Measurements from ENCODE around the gene KANSL1L. TPM values are rescaled to one million over a fixed set of nuclear protein-coding genes. Genes with fewer than 3 reads are reported as not detected.

The KANSL1L gene
- total and polyA plus RNA-seq, 2 experiments from 2014 or later = 7.4 to 21.1 TPM

DNA sequence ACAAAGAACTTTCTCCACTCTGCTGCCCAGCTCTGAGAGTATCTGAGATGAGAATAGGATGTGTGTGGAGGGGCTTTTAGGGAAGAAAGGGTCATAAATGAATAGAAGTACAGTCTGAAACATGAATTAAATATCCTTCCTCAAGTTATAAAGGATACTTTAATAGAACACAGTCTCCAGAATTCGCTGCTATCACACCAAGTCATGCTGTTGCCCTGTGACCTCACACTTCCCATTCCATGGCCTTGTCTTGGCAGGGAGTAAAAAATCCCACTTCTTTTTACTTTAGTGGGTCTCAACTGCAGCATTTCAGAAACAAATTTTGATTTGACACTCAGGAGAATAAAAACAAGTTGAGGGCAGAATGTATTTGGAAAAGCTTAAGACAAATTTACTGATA is 172.6 kb downstream of the KANSL1L start:
- ATAC-seq = no peak
- peaks cover 9% of the 10 kb centered on the region for H3K4me1 Mint-ChIP-seq
- H2AFZ ChIP-seq = no peak overlapping the region

More for the DNA sequence above, 172.6 kb downstream of the KANSL1L start:
- Histone ChIP-seq H3F3A (replicated peaks; ENCODE audit: low read depth) (no peaks in the 10 kb centered on the region), H3K79me2 (replicated peaks; ENCODE audit: insufficient read depth) (peaks cover 11% of the 10 kb centered on the region), H3K4me1 (ENCODE audit: insufficient read depth) (peaks cover 10% of the 10 kb centered on the region), H3K27ac (ENCODE audit: low read depth) (no peak overlapping the region), H4K20me1 (replicated peaks; ENCODE audit: insufficient read depth) (peaks cover 4% of the 10 kb centered on the region; the same call in 1 of the 2 replicates), H3K4me3 (no peak overlapping the region), H3K36me3 (ENCODE audit: insufficient read depth) (no peaks in the 10 kb centered on the region), H3K9me2 (ENCODE audit: insufficient read depth) (peaks cover 7% of the 10 kb centered on the region; the same call in 1 of the 2 replicates), H3K27me3 (ENCODE audit: insufficient read depth) (no peaks in the 10 kb centered on the region), H3K4me2 (no peak overlapping the region)
- DNase-seq (ENCODE audit: low spot score) = no peak
- Mint-ChIP-seq H3K27me3 (ENCODE audit: insufficient read depth, low read depth, poor library complexity) (peaks cover 2% of the 10 kb centered on the region), H3K9me3 (no peaks in the 10 kb centered on the region), H3K4me3 (no peak overlapping the region), H3K27ac (no peak overlapping the region), H3K36me3 (ENCODE audit: low read depth) (no peaks in the 10 kb centered on the region; the same call in 2 of the 3 replicates)
- no peak for TF ChIP-seq CTCF (conservative IDR thresholded peaks at IDR 0.05; ENCODE audit: low read depth in 2 of 2)
- no peak for TF ChIP-seq NANOG (IDR thresholded peaks at IDR 0.05; ENCODE audit: borderline replicate concordance)
- no peak for TF ChIP-seq ZNF114 (CRISPR knock-in tag; IDR thresholded peaks at IDR 0.05)
- no peak for TF ChIP-seq EZH2phosphoT487 (IDR thresholded peaks at IDR 0.05; ENCODE audit: unreplicated experiment)
- no peak for TF ChIP-seq POLR2AphosphoS5 (IDR thresholded peaks at IDR 0.05; ENCODE audit: low read depth)
- TF ChIP-seq ZNF331 (CRISPR knock-in tag; IDR thresholded peaks at IDR 0.05; ENCODE audit: low read depth) = no peak
- TF ChIP-seq, protein P1, sequence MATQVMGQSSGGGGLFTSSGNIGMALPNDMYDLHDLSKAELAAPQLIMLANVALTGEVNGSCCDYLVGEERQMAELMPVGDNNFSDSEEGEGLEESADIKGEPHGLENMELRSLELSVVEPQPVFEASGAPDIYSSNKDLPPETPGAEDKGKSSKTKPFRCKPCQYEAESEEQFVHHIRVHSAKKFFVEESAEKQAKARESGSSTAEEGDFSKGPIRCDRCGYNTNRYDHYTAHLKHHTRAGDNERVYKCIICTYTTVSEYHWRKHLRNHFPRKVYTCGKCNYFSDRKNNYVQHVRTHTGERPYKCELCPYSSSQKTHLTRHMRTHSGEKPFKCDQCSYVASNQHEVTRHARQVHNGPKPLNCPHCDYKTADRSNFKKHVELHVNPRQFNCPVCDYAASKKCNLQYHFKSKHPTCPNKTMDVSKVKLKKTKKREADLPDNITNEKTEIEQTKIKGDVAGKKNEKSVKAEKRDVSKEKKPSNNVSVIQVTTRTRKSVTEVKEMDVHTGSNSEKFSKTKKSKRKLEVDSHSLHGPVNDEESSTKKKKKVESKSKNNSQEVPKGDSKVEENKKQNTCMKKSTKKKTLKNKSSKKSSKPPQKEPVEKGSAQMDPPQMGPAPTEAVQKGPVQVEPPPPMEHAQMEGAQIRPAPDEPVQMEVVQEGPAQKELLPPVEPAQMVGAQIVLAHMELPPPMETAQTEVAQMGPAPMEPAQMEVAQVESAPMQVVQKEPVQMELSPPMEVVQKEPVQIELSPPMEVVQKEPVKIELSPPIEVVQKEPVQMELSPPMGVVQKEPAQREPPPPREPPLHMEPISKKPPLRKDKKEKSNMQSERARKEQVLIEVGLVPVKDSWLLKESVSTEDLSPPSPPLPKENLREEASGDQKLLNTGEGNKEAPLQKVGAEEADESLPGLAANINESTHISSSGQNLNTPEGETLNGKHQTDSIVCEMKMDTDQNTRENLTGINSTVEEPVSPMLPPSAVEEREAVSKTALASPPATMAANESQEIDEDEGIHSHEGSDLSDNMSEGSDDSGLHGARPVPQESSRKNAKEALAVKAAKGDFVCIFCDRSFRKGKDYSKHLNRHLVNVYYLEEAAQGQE (IDR thresholded peaks at IDR 0.05; ENCODE audit: unreplicated experiment) = no peak
- no peak for TF ChIP-seq ETS1 (IDR thresholded peaks at IDR 0.05)
